HG03039 (cell line): ENCODE data around the gene TMCC1.
A peak's percentile ranks its signal among the peaks of the same experiment; 100 is the strongest.

Source experiments
- ATAC-seq: cut with Tn5 transposase; IDR thresholded peaks from one replicate; pipeline ENCODE4 v1.9.1; 2021; ENCODE audit warnings: mild to moderate bottlenecking, moderate library complexity; ENCODE audit not compliant: unreplicated experiment

TMCC1 gene

GRCh38 chr3:129627350-129628168 lies 266.0 kb downstream of the TMCC1 start:
- ATAC-seq: no peak

DNA sequence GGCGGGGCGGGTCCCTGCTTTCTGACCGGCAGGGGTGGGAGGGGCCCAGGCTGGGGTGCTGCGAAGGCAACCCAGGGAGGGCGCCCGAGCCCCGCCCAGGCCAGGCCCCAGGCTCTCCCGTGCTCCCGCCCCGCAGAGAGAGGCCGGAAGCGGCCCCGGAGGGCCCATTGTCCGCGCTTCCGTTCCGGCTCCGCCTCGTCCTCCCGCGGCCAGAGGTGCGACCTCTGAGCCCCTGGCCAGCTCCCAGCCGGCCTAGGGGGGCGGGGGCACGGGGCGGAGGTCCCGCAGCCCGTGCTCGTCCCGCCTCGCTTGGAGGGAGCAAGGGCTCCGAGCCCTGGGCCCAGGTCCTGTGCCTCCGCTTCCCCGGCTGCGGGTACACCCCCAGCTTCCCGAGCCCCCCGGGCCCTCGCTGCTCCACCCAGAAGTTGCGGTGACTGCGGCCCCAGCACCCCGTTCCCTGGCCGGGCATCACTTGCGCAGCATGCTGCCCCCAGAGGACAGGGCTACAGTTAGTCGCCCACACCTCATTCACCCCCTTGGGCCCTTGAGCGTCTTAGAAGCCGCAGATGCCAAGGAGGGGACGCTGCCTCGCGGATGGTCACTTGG lies 266.7 kb downstream of the TMCC1 start:
- ATAC-seq: peak; percentile 87

DNA sequence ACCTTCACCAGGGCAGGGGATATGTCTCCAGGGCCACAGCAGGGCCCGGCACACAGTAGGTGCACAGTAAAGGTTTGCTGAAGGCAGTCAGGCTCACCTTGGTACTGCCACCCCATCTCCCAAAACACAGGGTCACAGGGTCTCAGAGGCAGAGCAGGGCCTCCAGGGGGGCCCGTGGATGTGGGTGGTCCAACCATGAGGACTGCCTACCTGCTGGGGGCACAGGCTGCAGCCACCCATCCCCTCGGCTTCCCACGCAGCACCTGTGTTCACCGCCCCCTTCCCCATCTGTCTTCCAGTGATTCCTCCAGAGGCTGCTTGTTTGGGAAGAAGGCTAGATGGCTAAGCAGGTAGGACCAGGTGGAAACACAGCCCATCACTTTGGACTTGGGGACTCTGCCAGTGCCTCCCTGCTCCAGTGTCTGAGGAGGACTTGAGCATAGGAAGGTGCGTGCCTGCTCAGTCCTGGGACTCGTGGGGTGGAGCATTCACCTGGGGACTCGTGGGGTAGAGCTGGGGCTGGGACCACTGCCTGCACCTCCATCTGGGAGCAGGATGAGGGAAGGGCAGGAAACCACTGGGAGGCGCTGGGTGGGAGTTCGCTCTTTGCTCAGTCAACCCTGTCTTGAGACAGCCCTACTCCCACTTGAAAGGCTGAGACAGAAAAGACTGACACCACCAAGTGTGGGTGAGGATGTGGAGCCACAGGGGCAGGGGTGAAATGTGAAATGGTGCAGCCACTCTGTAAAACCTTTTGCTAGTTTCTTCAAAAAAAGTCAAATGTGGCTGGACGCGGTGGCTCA lies 268.2 kb downstream of the TMCC1 start:
- no peak for ATAC-seq

DNA sequence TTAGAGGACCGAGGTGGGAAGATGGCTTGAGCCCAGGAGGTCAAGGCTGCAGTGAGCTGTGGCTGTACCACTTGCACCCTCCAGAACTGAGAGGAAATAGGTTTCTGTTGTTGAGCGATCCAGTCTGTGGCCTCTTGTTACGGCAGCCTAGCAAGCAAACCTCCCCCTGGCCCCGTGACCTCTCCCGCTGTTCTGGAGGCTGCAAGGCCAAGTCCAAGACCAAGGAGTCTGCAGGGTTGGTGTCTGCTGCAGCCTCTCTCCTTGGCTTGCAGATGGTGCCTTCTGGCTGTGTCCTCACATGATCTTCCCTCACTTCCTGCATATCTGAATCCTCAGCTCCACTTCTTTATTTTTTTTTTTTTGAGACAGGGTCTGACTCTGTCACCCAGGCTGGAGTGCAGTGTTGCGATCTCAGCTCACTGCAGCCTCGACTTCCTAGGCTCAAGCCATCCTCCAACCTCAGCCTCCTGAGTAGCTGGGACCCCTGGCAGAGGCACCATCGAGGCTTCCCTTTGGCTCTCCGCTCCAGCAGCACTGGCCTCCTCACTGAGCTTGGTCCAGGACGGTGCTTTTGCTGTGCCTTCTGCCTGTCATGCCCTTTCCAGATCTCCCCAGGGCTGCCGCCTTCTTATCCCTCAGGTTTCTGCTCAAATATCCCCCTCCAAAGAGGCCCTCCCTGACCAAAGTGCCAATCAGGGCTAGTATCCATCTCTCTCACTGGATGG lies 269.0 kb downstream of the TMCC1 start:
- ATAC-seq: no peak

DNA sequence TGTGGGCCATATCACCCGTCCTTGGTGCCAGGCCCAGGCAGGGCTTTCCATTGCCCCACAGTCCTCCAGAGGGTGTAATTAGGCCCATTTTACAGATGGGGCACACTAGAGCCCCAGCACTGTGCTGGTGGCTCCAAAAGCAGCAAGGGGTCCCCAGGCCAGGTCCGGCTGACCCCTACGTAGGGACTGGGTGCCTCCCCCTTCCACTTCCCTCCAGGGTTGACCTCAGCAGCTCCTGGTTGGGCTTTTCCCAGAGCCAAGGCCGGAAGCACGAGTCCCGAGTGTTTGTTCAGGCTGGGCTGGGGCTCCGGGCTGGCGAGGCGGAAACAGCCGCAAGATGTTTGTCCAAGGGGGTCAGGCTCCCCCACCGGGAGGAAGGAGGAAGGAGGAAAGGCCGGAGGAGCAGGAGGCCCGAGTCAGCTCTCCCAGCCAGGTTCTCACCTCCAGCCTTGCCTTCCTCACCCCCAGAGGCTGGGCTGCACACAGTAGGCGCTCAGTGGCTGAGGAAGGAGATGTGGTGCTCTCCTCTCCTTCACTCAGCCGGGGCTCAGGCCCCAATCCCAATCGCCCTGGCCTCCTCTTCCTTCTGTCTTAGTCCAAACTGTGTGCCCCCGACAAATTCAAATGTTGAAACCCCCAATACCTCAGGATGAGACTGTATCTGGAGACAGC lies 269.9 kb downstream of the TMCC1 start:
- ATAC-seq: no peak

DNA sequence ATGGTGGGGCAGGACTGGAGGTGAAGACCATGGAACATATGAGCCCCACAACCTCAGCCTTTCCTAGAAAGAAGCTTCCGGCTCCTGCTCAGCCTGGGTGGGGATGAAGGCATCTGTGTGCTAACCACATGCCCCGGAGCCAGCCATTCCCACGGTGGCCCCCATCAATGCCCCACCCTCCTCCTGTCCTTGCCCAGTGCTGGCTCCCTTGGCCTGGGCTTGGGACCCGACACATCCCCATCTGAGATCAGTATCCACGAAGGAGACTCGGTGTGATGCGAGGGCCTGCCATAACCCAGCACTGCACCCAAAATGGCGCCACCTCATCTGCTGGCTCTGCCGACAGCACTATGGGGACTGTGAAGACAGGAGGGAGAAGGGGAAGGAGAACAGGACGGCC lies 270.6 kb downstream of the TMCC1 start:
- no peak for ATAC-seq

DNA sequence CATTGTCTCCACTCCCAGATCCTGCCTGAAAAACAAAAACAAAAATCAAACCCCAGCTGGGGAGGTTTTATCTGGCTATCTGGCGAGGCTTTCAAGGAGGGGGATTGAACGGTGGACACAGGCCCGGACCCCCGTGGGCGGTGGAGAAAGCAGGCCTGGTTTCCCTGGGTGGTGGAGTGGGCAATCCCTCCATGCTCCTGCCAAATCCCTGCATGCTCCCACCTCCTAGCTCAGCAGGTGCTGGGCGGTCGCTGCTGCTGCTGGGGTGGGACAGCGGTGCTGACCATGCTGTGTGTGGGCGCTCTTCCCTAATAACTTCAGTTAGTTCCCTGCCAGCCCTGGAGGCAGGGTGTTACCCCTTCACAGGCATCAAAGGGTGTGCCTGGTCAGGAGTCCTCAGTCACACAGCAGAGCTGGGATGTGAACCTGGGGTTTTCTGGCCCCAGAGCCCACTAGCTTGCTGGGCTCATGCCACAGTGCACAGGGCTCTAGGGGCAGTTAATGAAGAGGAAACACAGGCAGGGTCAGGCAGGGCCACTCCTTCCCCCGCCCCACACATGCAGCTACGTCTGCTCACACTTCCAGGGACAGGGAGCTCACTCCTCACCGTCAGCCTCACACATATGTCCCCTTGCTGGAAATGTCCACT lies 271.2 kb downstream of the TMCC1 start:
- ATAC-seq: no peak

DNA sequence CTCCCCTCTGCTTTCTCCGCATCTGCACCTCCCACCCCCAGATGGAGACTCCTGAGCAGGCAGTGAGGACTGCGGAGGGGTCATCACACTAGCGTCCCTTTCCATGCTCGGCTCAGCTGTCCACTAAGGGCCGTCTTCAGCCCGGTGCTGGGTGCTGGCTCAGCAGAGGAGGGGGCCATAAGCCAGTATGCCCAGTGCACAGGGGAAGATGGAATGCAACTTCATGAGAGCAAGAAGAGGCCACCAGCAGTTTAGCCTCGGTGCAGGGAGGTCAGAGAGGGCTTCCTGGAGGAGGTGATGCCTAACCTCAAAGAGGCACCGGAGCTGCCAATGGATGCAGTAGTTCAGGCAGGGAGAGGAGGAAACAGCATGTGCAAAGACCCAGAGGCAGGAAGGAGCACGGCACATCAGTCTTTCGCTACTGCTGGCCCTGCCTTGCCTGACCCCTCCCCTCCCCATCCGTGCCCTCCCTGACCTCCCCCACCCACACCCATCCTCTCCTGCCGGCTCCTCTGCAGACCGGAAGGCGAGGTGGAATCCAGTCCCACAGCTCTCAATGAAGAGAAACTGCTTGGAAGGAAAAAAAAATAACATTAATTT lies 271.8 kb downstream of the TMCC1 start:
- no peak for ATAC-seq

DNA sequence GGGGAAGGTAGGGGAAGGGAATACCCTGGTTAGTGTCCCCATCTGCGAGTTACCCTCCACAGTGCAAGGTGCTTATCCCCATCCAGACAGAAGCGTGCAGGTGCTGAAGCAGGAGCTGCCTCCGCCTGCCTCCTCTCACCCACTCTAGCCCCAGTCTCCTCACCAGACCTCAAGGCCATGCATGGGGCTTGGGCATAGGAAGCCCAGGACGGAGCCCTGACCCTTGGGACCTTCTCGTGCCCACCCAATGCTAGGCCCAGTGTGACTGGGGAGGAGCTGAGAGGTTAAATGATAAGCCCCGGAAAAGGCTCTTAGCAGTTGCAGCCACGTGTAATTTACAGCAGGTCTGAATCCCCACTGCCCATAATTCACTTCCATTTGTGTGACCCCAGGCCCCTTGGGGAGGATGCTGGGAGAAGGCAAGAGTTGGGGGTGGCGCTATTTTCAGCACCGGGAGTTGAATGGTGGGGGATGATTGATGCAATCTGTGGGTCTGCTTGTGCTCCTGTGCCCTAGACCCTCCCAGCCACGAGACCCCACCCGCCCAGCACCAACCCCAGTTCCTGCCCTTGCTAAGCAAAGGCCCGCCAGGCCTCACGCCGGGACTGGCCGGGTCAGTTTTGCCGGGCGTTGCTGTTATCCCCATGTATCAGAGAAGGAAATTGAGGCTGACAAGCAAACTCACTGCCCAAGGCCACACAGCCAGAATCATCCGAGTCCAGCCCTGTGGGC lies 272.5 kb downstream of the TMCC1 start:
- no peak for ATAC-seq

GRCh38 chr3:129619726-129620162 lies 273.8 kb downstream of the TMCC1 start:
- ATAC-seq: no peak

DNA sequence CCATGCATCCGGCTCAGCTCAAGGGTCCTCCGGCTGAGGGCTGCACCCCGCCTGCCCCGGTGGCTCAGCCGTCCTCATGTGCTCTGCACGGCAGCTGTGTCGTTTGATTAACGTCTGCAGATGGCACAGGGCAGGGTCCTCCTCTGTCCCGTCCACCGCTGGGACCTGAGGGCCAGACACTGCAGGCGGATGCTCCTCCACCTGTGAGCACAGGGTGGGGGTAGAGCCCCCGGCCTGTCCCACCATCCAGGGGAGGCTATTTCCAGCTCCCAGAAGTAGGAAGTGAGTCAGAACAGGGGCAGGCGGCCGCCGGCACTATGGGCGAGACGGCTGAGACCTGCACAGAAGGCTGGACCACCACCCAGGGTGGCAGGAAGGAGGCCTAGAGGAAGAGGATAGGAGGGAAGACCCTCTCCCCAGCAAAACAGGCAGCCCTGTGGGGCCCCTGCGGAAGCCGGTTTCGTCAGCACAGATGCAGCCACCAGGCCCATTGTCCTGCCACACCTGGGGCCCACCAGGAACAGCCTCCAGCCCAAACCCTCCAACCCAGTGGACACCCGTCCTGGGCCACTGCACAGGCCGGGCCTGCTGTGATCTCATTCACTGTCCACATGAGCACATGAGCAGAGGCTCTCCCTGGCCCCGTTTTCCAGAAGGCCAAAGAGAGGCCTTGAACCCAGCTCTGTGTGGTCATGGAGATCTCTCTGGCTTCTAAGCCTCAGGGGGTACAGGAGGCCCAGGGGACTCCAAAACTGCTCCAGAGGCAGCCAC lies 274.4 kb downstream of the TMCC1 start:
- ATAC-seq: no peak

DNA sequence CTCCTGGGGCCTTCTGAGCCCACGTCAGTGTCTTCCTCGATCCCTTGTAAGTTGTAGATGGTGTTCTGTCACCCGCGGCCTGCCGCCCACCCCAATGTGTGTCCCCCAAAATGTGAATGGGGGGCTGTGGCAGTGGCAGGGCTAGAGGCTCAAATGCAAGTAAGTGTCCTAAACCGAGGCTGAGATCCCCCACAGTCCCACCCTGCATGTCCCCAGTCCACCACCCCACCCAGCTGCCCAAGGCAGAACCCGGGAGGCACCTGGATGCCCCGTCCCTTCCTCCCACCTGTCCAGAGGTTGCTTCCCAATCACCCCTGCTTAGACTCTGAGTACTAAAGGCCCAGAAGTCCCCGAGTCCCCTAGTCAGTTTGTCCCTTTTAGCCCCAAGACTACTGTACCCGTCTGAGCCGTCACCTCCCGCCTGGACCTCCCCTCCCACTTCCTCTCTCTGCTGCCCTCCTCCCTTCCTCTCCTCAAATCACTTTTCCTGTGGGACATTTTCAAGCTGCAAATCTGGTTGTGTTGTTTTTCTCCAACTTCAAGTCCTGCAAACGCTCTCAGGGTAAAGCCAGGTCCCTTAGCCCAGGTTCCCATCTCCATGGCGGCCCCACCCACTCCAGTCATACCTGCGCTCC lies 275.2 kb downstream of the TMCC1 start:
- ATAC-seq: no peak

- no peak for ATAC-seq
Measured at GRCh38 chr3:129617381-129618185, 275.9 kb downstream of the TMCC1 start.

GRCh38 chr3:129616713-129617112 lies 276.8 kb downstream of the TMCC1 start:
- ATAC-seq: peak; percentile 42

DNA sequence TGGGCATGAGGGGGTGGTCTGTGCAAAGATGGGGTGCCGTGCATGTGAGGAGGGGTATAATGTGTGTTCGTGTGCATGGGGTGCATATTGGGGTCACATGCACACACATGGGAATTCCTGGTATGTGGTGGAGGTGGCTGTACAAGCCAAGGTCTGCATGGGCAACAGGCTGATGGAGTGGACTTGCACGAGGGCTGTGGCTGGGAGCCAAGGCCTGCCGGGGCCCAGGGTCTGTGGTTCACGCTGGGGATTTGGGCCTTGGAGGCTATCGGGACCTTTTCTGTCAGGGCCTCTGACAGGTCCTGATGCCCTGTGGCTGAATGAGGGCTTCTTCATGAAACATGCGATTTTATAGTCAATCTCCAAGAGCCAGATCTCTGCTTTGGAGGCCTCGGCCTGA lies 277.2 kb downstream of the TMCC1 start:
- no peak for ATAC-seq

DNA sequence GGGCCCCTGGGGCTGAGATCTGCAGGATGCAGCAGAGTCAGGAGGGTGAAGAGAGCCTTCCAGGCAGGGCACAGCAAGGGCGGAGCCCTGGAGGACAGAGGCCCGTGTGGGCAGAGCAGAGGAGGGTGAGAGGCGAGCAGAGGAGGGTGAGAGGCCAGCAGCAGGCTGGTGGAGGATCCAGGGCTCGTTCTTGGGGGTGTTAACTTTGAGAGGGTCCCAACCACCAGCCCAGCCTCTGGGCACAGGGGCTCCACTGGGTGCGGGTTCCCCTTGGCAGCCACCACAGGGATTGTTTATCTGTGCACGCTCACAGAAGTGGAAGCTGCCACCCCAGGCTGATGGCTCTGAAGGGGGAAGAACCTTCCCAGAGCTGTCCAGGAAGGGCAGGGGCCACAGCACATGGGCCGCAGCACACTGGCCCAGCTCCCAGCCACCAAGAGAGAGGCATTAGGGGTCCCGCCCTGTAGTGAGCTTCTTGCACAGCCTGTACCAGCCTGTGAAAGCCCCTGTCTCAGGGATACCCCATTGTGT lies 277.7 kb downstream of the TMCC1 start:
- no peak for ATAC-seq

DNA sequence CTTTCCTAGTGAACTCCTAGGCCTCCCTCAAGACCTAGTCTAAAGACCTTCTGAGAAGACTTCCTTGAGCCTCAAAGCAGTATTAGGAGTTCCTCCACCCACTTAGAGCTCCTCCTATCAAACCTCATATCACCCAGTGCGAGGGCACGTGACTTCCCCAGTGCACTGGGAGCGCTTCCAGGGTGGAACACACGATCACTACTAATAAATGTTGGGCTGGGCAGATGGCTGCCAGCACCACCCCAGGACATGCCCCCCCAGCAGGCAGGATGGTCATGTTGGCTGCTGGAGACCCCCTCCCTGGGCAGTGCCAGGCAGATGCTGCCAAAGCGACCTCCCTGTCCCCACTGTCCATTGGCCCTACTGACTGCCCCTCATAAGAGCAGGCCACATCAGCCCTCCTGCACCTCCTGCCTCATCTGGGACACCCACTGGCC lies 278.6 kb downstream of the TMCC1 start:
- ATAC-seq: no peak
